ENCODE results near the gene APOC3.

Gene APOC3

DNA sequence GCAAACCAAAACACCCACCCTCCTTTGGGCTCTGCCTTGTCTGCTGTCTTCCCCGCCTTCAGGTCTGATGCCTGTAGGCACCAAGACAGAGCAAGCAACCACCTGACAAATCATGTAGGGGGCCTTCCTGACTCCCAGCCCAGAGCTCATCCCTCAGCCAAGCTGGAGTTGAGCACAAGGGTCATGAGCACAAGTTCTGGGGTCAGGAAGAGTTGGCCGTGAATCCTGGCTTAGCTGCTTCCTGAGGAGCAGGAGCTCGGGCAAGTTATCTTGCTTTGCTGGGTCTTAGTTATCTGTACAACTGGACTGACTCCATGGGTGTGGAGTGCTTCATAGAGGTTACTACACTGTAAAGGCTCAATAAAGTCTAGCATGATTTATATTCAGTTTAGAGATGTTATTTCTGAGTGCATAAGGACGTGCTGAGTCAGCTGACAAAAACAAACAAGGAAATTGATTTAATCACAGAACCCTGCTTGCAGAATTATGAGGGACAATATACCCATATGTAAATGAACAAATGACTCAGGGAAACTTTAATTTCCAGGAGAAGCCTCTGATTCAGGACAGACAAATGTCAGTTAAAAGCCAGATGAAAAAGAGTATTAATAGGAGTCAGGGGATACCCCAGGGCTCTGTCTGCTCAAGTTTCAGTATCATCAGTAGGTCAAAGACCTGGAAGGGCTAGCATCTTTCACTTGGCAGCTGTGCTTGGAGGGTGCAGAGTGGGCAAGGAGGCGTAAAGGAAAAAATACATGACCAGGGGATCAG is 22.7 kb downstream of the APOC3 start:
- no peak for DNase-seq

DNA sequence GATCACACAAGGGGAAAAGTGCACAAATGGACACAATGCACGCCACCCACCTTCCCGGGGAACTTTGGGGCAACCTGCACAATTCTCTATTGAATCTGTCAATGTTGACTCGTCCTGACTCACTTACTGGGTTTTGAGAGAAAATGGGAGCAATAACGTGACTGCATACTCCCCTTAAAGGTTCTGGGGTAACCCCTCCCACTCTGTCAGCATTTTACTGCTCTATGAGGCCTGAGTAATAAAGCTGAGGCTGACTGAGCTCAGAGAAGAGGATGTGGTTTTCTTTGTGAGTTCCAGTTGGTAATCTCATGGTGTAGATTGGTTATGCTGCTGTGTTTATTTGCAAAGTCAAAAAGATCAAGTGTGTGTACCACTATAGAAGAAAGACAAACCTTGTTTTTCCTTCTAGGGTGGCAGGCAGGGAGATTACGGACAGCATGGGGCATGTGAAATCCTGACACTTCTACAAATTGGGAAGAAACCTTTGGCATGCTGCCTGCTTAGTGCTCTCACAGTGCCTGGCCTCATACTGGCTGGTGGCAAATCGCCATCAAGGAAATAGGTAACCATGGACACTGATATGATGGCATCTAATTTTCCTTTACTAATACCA is 23.9 kb downstream of the APOC3 start:
- peak; percentile 31 to 45 for DNase-seq

DNA sequence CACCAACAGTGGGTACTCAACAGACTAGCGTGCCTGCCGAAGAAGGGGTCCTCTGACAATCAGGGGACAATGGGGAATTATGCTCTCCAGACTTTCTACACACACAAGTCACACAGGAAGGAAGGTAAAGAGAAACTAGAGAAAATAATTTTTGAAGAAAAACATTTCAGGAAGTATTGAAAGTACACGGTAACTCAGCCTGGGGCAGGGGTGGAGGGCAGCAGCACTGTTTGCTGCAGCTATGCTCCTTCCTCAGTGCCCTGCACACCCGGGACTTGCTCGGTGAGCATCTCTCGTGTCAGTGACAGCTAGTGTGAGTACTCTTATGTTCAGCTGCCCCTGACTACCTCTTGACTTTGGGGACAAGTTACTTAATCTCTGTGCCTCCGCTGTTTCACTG is 25.7 kb downstream of the APOC3 start:
- DNase-seq = no peak

DNA sequence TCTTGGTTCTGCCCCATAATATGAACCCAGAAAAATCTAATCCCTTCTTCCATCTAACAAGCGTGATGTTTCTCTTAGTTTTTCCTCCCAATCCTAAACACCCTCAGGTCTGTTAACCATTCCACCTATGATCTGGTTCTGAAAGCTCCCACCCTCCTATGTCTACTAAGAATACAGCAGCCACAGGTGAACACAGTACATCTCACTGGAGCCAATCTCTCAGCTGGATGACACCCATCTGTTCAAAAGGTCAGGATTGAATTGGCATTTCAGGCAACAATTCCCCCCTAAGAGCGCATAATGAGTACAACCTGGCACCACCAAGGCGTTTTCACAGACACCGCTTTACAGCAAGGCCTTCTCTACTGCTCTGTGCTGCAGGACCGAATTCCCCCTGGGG is 26.7 kb downstream of the APOC3 start:
- no peak for DNase-seq

DNA sequence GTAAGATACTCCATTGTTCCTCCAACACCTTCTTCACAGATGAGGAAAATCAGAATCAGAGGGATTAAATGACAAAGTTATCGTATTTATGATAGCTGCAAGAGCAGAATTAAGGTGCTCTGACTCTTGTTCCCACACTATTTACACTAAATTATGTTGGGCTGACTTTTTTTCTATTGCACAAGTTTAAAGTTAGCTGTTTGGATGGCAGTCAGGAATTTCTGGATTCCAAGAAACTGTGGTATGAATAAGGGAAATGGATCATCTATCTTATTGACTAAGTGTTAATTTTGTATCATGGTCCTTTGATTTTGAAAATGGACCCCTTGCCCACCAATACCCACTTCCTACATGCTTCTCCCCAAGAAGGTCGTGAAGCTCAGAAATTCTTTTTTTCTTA is 27.6 kb downstream of the APOC3 start:
- no peak for DNase-seq

DNA sequence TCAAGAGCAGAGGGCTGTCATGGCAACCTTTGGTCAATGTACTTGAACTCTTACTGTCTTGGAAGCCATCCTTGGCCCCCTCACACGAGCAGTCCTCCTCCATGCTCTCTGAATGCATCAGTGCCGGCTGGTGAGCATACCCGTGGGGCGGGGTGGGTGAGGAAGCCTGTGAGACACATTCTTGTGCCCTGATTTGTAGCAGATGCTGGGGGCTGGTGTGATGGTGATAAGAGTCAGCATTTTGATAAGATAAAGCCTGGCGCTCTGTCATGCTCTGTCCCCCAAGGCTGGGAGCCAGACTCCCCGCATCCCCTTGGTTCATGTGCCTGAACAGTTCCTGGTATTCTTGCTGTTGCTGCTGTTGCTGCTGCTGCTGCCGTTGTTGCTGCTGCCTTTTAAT is 28.2 kb downstream of the APOC3 start:
- no peak for DNase-seq

- no peak for DNase-seq
Measured at GRCh38 chr11:116859175-116859574, 29.5 kb downstream of the APOC3 start.

DNA sequence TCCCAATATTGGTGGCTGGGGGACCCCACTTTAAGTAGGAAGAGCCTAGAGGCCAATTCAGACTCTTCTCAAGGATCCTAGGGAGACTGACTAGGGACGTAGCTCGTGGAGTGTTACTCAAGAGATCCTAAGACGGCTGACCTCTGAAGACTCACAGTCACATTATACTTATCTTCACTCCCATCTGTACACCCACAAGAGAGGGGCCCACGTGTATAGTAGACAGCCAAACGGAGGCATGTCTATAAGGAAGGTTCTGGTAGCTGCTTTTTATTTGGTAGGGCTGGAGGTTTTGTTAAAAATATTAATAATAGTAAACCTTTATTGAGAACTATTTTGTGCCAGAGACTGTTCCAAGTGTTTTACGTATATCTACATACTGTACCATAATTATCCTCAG is 30.6 kb downstream of the APOC3 start:
- DNase-seq = no peak

- no peak for DNase-seq
Measured at GRCh38 chr11:116861539-116861938, 31.8 kb downstream of the APOC3 start.

DNA sequence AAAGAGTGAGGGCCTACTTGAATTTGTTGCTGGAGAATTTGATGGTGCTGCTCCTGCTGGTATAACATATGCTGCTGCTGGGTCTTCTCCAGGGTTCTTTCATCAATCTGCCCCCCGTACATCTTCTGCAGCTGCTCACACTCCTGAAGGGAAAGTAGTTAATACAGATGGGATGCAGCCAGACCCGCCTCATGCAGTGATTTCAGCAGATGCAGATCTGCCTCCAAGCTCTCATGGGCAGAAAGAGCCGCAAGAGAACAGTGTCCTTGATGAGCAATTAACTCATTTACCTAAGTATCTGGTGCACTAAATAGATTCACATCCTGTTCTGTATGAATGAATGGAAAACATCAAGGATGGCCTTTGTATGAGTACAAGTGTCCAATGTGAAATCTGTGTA is 32.5 kb downstream of the APOC3 start:
- DNase-seq = no peak

GRCh38 chr11:116862951-116863350 is 33.2 kb downstream of the APOC3 start:
- no peak for DNase-seq

DNA sequence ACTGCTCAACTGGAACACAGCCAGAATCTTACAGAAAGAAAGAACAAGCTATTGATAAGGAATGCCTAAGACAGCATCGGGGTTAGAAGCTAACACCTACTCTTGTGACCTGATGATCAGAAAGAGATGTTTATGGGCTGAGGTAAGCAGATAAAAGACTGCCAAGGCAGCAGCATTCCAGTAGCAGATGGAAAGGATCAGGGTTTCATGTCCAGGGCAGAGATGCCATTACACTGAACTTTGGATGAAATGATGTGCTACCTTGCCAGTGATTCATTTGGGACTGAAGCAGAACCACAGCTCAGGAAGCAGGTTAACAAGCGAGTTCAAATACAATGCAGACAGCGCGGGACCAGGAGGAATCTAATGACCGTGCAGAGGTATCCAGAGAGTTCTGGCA is 34.8 kb downstream of the APOC3 start:
- no peak for DNase-seq

DNA sequence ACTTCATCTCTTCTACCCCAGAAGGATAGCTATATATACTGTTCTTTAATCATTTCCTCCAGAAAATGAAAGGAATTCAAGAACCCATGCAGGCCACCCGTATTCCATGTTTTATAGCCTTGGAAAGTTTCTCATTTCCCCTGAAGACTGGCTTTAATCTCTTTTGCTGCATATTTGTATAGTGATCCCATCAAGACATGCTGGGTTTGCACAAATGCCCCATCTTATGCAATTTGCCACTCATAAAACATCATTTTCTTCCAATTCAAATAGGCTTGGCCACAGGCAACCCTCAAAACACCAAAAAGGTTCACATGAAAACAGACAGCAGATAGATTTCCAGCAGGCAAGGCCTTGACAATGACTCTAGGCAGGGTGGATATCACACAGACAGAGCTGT is 36.0 kb downstream of the APOC3 start:
- no peak for DNase-seq

- no peak for DNase-seq
Measured at GRCh38 chr11:116866804-116867455, 37.2 kb downstream of the APOC3 start.

DNA sequence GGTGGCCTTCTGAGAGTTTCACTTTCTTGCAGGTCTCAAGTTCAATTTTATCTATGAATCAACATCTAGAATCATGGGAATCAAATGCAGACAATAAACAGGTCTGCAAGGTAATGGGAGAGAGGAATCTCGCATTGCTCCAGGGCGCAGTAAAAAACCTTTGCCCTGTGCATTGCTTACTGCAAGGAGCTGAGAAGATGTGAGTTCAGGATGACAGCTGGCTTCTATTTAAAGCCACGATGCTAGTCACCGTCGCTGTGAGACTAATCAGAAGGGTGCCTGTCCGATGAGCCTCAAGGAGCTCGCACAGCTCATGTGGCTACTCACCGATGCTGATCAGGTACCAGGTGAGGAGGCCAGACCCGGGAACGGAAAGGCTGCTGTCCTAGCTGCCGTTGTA is 37.9 kb downstream of the APOC3 start:
- no peak for DNase-seq

GRCh38 chr11:116868066-116868465 is 38.4 kb downstream of the APOC3 start:
- no peak for DNase-seq

DNA sequence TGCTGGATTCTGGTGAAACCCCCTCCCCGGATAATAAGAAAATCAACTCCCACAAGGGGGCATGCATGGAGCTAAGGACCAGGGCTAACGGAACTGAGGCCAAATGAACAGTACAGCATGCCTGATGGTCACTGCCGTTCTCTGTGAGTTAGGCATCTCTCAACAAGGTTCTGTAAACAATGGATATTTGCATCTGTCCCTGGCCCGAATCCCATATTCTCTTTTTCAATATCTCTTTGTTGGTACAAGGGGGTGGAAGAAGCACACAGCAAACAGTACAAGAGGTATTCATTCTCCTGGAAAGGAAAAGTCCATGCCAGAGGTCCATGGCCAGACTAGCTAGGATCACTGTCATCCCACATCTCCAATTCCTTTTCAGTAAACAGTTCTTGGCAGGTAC is 39.9 kb downstream of the APOC3 start:
- DNase-seq = no peak

DNA sequence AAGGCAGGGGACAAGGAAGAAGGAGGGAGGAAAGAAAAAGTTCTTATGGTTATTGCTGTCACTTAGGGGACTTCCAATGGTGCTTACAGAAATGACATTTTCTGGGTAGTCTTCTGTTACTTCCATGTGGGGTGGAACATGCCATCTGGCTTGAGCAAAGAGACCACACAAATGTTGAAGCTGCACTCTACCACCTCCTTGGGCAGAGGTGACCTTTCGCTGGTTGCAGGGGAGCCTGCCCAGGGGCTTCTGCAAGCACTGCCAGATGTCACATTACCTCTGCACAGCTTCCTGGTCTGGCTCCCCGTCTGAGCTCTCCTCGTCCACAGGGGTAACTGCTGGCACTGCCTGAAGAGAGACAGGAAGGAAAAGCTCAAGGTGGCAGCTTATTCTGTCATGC is 40.3 kb downstream of the APOC3 start:
- no peak for DNase-seq

DNA sequence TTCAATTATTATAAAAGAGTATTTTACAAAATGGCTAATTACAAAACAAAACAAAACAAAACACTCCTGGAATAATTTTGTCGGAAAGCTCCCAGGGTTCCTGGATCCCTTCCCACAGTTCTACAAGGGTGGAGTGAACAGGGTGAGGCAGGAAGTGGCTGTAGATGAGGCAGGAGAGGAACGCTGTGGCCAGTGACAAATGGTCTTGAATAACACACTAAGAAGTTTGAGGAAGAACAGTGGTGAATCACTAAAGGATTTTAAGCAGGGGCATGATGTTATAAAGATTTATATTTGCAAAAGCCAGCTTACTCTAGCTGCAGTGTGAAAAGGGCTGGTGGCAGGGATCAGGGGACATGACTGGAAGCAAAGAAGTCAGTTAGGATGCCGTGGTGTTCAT is 41.5 kb downstream of the APOC3 start:
- DNase-seq = no peak

- DNase-seq = no peak
Measured at GRCh38 chr11:116873381-116873780, 43.7 kb downstream of the APOC3 start.

DNA sequence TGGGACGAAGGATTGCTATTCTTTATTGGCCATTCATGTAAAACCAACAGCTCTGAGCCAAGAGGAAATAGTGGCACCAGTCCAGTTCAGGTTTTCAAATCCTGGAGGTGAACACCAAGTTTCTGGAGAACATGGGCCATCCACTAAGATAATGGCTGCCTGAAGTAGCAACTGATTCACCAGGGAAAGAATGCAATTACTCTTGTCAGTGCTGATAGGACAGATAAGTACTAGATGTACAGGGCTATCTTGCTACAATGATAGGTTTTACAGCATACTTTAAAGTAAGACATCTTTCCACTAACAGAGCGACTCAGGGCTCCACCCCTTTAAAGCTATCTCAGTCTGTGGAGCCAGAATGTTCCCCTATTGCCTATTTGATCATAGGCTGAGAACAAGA is 44.5 kb downstream of the APOC3 start:
- DNase-seq = no peak

GRCh38 chr11:116875194-116875593 is 45.5 kb downstream of the APOC3 start:
- no peak for DNase-seq

DNA sequence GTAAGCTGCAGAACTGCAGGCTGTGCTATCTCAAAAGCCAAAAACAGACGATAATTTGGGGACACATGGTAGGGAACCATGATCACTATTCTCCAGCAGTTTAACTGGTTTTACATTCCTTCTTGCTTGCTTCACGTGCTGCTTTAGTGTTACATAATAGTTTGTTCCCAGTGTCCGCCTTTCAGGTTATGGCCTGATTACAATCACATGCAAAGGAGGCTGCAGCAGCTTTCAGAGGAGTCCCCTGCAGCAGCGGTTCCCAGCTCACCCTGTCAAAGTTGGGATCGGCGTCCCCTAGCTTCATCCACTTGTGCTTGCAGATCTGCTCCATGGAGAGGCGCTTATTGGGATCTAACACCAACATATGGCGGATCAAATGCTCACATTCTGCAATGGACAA is 46.9 kb downstream of the APOC3 start:
- DNase-seq = no peak
